ENCODE results near the gene ETNK2. TPM values are rescaled to one million over a fixed set of nuclear protein-coding genes. Genes with fewer than 3 reads are reported as not detected.

The ETNK2 gene
- total RNA-seq, 1 experiment from 2014 or later = 21.9 TPM

GRCh38 chr1:204127597-204128242 is 24.1 kb downstream of the ETNK2 start:
- ChIA-PET CTCF (interaction anchor here (0.6 to 4.0 kb wide), 12 partner anchors 10 to 268 kb away, joined by 3 to 60 read pairs (median 6); partner anchors contain the start of genes SNRPE and SOX13), POLR2A (no interaction called here)
- H3K4me3 Mint-ChIP-seq (ENCODE audit: unreplicated experiment) = no peak overlapping the region
- Histone ChIP-seq H3K36me3 (ENCODE audit: control insufficient read depth, insufficient read depth, low read length) (peaks cover 2% of the 10 kb centered on the region; the same call in 1 of the 2 replicates), H3K27me3 (replicated peaks; ENCODE audit: control insufficient read depth, insufficient read depth, low read length) (no peaks in the 10 kb centered on the region), H3K4me1 (peaks cover 5% of the 10 kb centered on the region; the same call in 1 of the 2 replicates), H3K4me3 (ENCODE audit: low read depth, low read length) (no peak overlapping the region), H3K9me3 (no peaks in the 10 kb centered on the region)
- DNase-seq = peak in 1 of 2 experiments; percentile 77
- no TSS peak for BruUV-seq (replicated peaks)
- intact Hi-C loops (cut with micrococcal nuclease; ENCODE audit: unreplicated experiment) = loop anchor here (1.0 to 10.0 kb wide), 3 partner anchors 53 to 256 kb away; no protein-coding TSS in a partner anchor
- peak; percentile 94 to 96 for TF ChIP-seq CTCF (IDR thresholded peaks at IDR 0.05; ENCODE audit: insufficient read depth in 1 of 2, low read depth in 1 of 2, low read length in 1 of 2, severe bottlenecking in 1 of 2, unreplicated experiment in 1 of 2)
- H3K27ac Mint-ChIP-seq (ENCODE audit: unreplicated experiment) = no peak overlapping the region
- no peaks in the 10 kb centered on the region for H3K27me3 Mint-ChIP-seq (ENCODE audit: insufficient read depth, unreplicated experiment)
- peaks cover 36% of the 10 kb centered on the region for H3K36me3 Mint-ChIP-seq (ENCODE audit: insufficient read depth, unreplicated experiment)
- H3K4me1 Mint-ChIP-seq (ENCODE audit: low read depth, unreplicated experiment) = peaks cover 19% of the 10 kb centered on the region
- no peaks in the 10 kb centered on the region for H3K9me3 Mint-ChIP-seq (ENCODE audit: unreplicated experiment)

DNA sequence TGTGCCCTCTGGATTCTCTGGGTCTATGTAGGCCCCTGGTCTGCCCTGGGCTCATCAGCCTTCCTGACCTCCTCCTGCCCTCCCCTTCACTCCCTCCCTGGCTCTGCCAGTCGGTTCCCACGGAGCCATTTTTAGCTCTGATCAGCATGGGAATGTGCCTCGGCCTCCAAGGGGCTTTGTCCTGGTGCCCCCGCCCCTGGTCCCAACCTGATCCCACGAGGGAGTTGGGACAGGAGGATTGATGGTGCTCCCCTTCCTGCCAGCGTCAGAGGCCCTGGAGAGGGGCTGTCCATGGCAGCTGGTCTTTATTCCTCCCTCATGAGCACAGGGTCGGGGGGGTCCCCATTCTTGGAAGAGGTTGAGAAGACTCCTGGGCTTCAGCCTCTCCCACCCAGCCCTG is 24.9 kb downstream of the ETNK2 start:
- Mint-ChIP-seq H3K4me3 (ENCODE audit: unreplicated experiment) (no peak overlapping the region), H3K9me3 (ENCODE audit: unreplicated experiment) (no peaks in the 10 kb centered on the region), H3K36me3 (ENCODE audit: insufficient read depth, unreplicated experiment) (peaks cover 36% of the 10 kb centered on the region), H3K27ac (ENCODE audit: unreplicated experiment) (no peak overlapping the region), H3K27me3 (ENCODE audit: insufficient read depth, unreplicated experiment) (no peaks in the 10 kb centered on the region), H3K4me1 (ENCODE audit: low read depth, unreplicated experiment) (peaks cover 19% of the 10 kb centered on the region)
- no peak for DNase-seq
- BruUV-seq (replicated peaks) = no TSS peak
- Histone ChIP-seq H3K9me3 (no peaks in the 10 kb centered on the region), H3K36me3 (ENCODE audit: control insufficient read depth, insufficient read depth, low read length) (peaks cover 2% of the 10 kb centered on the region; the same call in 1 of the 2 replicates), H3K4me1 (peaks cover 5% of the 10 kb centered on the region; the same call in 1 of the 2 replicates), H3K27me3 (replicated peaks; ENCODE audit: control insufficient read depth, insufficient read depth, low read length) (no peaks in the 10 kb centered on the region), H3K4me3 (ENCODE audit: low read depth, low read length) (no peak overlapping the region)
- TF ChIP-seq CTCF (IDR thresholded peaks at IDR 0.05; ENCODE audit: insufficient read depth in 1 of 2, low read depth in 1 of 2, low read length in 1 of 2, severe bottlenecking in 1 of 2, unreplicated experiment in 1 of 2) = no peak
- ChIA-PET POLR2A (no interaction called here), CTCF (interaction anchor here (1.1 to 4.0 kb wide), 6 partner anchors 54 to 267 kb away, joined by 3 to 60 read pairs (median 16); partner anchors contain the start of genes SNRPE and SOX13)
- intact Hi-C loops (cut with micrococcal nuclease; ENCODE audit: unreplicated experiment) = loop anchor here (1.0 to 10.0 kb wide), 2 partner anchors 122 to 256 kb away; no protein-coding TSS in a partner anchor

- Histone ChIP-seq H3K4me3 (ENCODE audit: low read depth, low read length) (no peak overlapping the region), H3K27me3 (replicated peaks; ENCODE audit: control insufficient read depth, insufficient read depth, low read length) (no peaks in the 10 kb centered on the region), H3K9me3 (no peaks in the 10 kb centered on the region), H3K4me1 (peaks cover 5% of the 10 kb centered on the region; the same call in 1 of the 2 replicates), H3K36me3 (ENCODE audit: control insufficient read depth, insufficient read depth, low read length) (peaks cover 2% of the 10 kb centered on the region)
- Mint-ChIP-seq H3K9me3 (ENCODE audit: unreplicated experiment) (no peaks in the 10 kb centered on the region), H3K4me1 (ENCODE audit: low read depth, unreplicated experiment) (peaks cover 19% of the 10 kb centered on the region), H3K36me3 (ENCODE audit: insufficient read depth, unreplicated experiment) (peaks cover 32% of the 10 kb centered on the region), H3K4me3 (ENCODE audit: unreplicated experiment) (no peak overlapping the region), H3K27me3 (ENCODE audit: insufficient read depth, unreplicated experiment) (no peaks in the 10 kb centered on the region), H3K27ac (ENCODE audit: unreplicated experiment) (no peak overlapping the region)
- no TSS peak for BruUV-seq (replicated peaks)
- no peak for TF ChIP-seq CTCF (IDR thresholded peaks at IDR 0.05; ENCODE audit: insufficient read depth in 1 of 2, low read depth in 1 of 2, low read length in 1 of 2, severe bottlenecking in 1 of 2, unreplicated experiment in 1 of 2)
- ChIA-PET POLR2A (no interaction called here), CTCF (interaction anchor here (4.0 kb wide), 1 partner anchor 256 kb away, joined by 60 read pairs; no protein-coding TSS in a partner anchor)
- intact Hi-C loops (cut with micrococcal nuclease; ENCODE audit: unreplicated experiment) = loop anchor here (10.0 kb wide), 1 partner anchor 122 kb away; no protein-coding TSS in a partner anchor
- DNase-seq = no peak
Observed at GRCh38 chr1:204126386-204126785, 25.5 kb downstream of the ETNK2 start.
